ENCODE results near the gene AMH. TPM values are rescaled to one million over a fixed set of nuclear protein-coding genes. Genes with fewer than 3 reads are reported as not detected.

The AMH gene
- total RNA-seq, 4 donors from 2014 or later: 1.1 to 3.5 TPM; not detected in 2

DNA sequence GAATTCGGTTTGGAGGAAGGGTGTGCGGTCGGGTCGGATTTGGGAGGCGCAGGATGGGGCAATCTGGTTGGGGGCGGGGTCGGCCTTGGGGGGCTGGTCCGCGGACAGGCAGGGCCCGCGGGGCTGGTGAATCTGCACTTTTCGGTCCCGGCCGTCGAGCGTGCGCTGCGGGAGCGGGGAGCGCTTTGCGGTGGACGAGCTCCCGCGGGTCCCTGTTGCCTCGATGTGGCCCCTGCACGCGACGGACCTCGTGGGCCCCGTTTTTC lies 21.0 kb downstream of the AMH start:
- TF ChIP-seq EP300 (IDR thresholded peaks at IDR 0.05; ENCODE audit: low read depth): no peak
- TF ChIP-seq, protein P1, sequence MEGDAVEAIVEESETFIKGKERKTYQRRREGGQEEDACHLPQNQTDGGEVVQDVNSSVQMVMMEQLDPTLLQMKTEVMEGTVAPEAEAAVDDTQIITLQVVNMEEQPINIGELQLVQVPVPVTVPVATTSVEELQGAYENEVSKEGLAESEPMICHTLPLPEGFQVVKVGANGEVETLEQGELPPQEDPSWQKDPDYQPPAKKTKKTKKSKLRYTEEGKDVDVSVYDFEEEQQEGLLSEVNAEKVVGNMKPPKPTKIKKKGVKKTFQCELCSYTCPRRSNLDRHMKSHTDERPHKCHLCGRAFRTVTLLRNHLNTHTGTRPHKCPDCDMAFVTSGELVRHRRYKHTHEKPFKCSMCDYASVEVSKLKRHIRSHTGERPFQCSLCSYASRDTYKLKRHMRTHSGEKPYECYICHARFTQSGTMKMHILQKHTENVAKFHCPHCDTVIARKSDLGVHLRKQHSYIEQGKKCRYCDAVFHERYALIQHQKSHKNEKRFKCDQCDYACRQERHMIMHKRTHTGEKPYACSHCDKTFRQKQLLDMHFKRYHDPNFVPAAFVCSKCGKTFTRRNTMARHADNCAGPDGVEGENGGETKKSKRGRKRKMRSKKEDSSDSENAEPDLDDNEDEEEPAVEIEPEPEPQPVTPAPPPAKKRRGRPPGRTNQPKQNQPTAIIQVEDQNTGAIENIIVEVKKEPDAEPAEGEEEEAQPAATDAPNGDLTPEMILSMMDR (IDR thresholded peaks at IDR 0.05): no peak
- no peak for TF ChIP-seq POLR2AphosphoS5 (IDR thresholded peaks at IDR 0.05)
- no peak for TF ChIP-seq POLR2A (IDR thresholded peaks at IDR 0.05)
- H3K9me3 ChIP-seq: no peaks in the 10 kb centered on the region
- H3K27me3 ChIP-seq: no peaks in the 10 kb centered on the region
- DNase-seq: peak; percentile 54
- peak overlapping the region; percentile 97 to 99 (median 99) for H3K27ac ChIP-seq
- WGBS, 2 donors (ENCODE audit: low coverage in 1 of 2): 1% methylated on average over 18 of the region's 30 CpGs; no CpG with 5 or more reads in 1 of the 2 donors
- H3K4me3 ChIP-seq: peak overlapping the region; percentile 92 to 100 (median 96)
- peaks cover 0 to 12% (median 5%) of the 10 kb centered on the region in 4 donors for H3K36me3 ChIP-seq
- intact Hi-C loops (cut with DNase I; ENCODE audit: low total_unique reads) (loop anchor here (5.0 kb wide), 1 partner anchor 108 kb away; the partner anchor contains the start of gene DOT1L), in situ Hi-C loops (cut with MboI; ENCODE audit: low pct_ligation_motif_present in 1 of 4, low pct_unique_long_range_greater_than_20kb in 1 of 4, low sequenced_read_pairs in 3 of 4) (loop anchor here in 1 of 4 donors (25.0 kb wide), 1 partner anchor 108 kb away; the partner anchor contains the start of genes AP3D1 and DOT1L)
- peaks cover 38 to 60% (median 53%) of the 10 kb centered on the region in 4 donors for H3K4me1 ChIP-seq

DNA sequence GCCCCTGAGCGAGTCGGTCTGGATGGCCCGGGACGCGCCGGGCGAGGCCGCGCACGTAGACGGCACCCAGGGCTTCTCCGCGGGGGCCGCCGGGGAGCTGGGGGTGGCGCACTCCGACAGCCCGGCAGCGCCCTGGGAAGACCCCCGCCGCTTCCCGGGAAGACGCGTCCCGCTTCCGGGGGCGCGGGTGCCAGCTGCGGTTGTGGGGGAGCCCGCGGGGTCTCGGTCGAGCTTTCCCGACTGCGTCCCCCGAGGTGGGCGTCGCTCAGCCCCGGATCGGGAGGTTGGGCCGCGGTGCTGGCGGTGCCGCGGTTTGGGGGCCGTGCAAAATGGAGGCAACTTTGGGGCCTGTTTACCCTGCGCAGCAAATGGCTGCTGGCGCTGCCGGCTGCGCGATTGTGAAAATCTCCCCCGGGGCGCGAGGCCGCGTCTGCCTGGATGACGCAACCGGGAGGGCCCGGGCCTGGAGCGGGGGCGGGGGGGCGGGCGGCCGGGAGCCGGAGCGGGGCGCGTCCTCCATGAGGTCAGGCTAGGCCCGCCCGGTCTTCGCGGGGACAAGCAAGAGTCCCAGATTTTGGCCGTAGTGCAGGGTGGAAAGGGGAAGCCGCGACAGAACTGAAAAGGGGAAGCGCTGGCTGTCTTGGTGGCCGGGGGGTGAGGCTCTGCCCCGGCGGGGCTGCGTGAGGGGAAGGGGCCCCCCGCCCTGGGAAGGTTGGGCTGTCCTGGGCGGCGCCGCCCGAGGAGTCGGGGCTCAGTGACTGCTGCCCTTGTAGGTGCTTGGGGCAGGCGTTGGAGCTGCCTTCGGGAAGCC lies 21.5 kb downstream of the AMH start:
- H3K36me3 ChIP-seq: peaks cover 0 to 12% (median 5%) of the 10 kb centered on the region in 4 donors
- in situ Hi-C loops (cut with MboI; ENCODE audit: low pct_ligation_motif_present in 1 of 4, low pct_unique_long_range_greater_than_20kb in 1 of 4, low sequenced_read_pairs in 3 of 4) (loop anchor here in 1 of 4 donors (25.0 kb wide), 1 partner anchor 108 kb away; the partner anchor contains the start of genes AP3D1 and DOT1L), intact Hi-C loops (cut with DNase I; ENCODE audit: low total_unique reads) (loop anchor here (5.0 kb wide), 1 partner anchor 108 kb away; the partner anchor contains the start of gene DOT1L)
- no peaks in the 10 kb centered on the region for H3K27me3 ChIP-seq
- TF ChIP-seq POLR2AphosphoS5 (IDR thresholded peaks at IDR 0.05) (peak; percentile 77 to 93 (median 89)), POLR2A (IDR thresholded peaks at IDR 0.05) (peak; percentile 81), EP300 (IDR thresholded peaks at IDR 0.05; ENCODE audit: low read depth) (no peak)
- TF ChIP-seq, protein P1 (IDR thresholded peaks at IDR 0.05): no peak
- H3K9me3 ChIP-seq: no peaks in the 10 kb centered on the region
- peak; percentile 83 for DNase-seq
- H3K27ac ChIP-seq: peak overlapping the region; percentile 97 to 99 (median 99)
- WGBS, 2 donors (ENCODE audit: low coverage in 1 of 2): 0% methylated on average over 32 of the region's 88 CpGs; no CpG with 5 or more reads in 1 of the 2 donors
- peaks cover 43 to 66% (median 58%) of the 10 kb centered on the region in 4 donors for H3K4me1 ChIP-seq
- H3K4me3 ChIP-seq: peak overlapping the region; percentile 92 to 100 (median 96)

DNA sequence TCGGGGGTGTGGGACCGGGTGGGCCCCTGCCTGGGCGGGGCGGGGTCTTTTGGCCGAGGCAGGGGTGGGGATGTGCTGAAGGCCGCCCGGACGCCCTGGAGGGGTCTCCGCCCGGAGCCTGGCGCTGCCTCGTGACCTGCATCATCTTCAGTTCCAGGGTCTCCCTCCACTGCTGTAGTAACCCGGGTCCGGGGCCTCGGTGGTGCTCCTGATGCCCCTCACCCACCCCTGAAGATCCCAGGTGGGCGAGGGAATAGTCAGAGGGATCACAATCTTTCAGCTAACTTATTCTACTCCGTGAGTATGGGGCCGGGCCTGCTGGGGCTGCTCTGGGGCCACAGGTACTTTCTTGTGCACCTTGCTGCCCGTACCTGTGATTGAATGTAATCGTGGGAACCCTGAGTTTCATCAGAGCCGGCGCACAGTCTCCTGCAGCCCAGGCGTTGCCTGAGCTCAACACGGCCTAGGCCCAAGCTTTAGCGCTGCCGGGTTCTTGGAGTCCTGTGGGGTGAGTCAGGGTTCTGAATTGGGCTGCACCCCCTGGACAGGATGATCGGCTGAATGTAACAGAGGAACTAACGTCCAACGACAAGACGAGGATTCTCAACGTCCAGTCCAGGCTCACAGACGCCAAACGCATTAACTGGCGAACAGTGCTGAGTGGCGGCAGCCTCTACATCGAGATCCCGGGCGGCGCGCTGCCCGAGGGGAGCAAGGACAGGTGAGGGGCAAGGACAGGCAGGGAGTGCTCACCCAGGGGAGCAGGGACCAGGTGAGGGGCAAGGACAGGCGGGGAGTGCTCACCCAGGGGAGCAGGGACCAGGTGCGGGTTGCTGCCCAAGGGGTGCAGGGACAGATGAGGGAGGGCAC lies 22.3 kb downstream of the AMH start:
- in situ Hi-C loops (cut with MboI; ENCODE audit: low pct_ligation_motif_present in 1 of 4, low pct_unique_long_range_greater_than_20kb in 1 of 4, low sequenced_read_pairs in 3 of 4) (loop anchor here in 1 of 4 donors (25.0 kb wide), 1 partner anchor 109 kb away; the partner anchor contains the start of genes AP3D1 and DOT1L), intact Hi-C loops (cut with DNase I; ENCODE audit: low total_unique reads) (loop anchor here (2.0 to 5.0 kb wide), 2 partner anchors 35 to 109 kb away; partner anchors contain the start of genes DOT1L, PLEKHJ1 and SF3A2)
- DNase-seq: peak; percentile 37
- peak overlapping the region; percentile 92 to 100 (median 96) for H3K4me3 ChIP-seq
- peaks cover 45 to 71% (median 63%) of the 10 kb centered on the region in 4 donors for H3K4me1 ChIP-seq
- H3K27me3 ChIP-seq: no peaks in the 10 kb centered on the region
- TF ChIP-seq POLR2AphosphoS5 (IDR thresholded peaks at IDR 0.05) (peak in 1 of 3 donors; percentile 46), EP300 (IDR thresholded peaks at IDR 0.05; ENCODE audit: low read depth) (no peak)
- TF ChIP-seq, protein P1 (IDR thresholded peaks at IDR 0.05): no peak
- peak overlapping the region; percentile 97 to 99 (median 99) for H3K27ac ChIP-seq
- no peaks in the 10 kb centered on the region for H3K9me3 ChIP-seq
- 30 to 66% methylated on average over 8 to 38 of the region's 43 CpGs for WGBS, 2 donors (ENCODE audit: low coverage in 1 of 2)
- H3K36me3 ChIP-seq: peaks cover 0 to 12% (median 5%) of the 10 kb centered on the region in 4 donors
